Skeletal muscle satellite cell (primary cell): ENCODE data around the gene HS6ST1.

Source experiments
- H3K27me3 ChIP-seq: 2 replicates; pipeline ENCODE4 v1.7.0; 2013; ENCODE audit warnings: low read length; ENCODE audit not compliant: control insufficient read depth, insufficient read depth
- H3K36me3 ChIP-seq: 2 replicates; pipeline ENCODE4 v1.7.0; 2013; ENCODE audit warnings: mild to moderate bottlenecking, control low read depth, low read length; ENCODE audit not compliant: insufficient read depth
- H3K4me1 ChIP-seq: 2 replicates; pipeline ENCODE4 v1.7.0; 2013; ENCODE audit warnings: low read length; ENCODE audit not compliant: control insufficient read depth, insufficient read depth
- H3K4me2 ChIP-seq: 2 replicates; pipeline ENCODE4 v1.7.0; 2013; ENCODE audit warnings: mild to moderate bottlenecking, low read length
- H3K4me3 ChIP-seq: 2 replicates; pipeline ENCODE4 v1.7.0; 2013; ENCODE audit warnings: low read length
- H3K9ac ChIP-seq: 2 replicates; pipeline ENCODE4 v1.7.0; 2013; ENCODE audit warnings: mild to moderate bottlenecking, low read depth, low read length, moderate library complexity
- H3K9me3 ChIP-seq: replicated peaks from 2 replicates; pipeline ENCODE4 v1.7.0; 2013; ENCODE audit warnings: mild to moderate bottlenecking, control low read depth, low read length

Gene HS6ST1

DNA sequence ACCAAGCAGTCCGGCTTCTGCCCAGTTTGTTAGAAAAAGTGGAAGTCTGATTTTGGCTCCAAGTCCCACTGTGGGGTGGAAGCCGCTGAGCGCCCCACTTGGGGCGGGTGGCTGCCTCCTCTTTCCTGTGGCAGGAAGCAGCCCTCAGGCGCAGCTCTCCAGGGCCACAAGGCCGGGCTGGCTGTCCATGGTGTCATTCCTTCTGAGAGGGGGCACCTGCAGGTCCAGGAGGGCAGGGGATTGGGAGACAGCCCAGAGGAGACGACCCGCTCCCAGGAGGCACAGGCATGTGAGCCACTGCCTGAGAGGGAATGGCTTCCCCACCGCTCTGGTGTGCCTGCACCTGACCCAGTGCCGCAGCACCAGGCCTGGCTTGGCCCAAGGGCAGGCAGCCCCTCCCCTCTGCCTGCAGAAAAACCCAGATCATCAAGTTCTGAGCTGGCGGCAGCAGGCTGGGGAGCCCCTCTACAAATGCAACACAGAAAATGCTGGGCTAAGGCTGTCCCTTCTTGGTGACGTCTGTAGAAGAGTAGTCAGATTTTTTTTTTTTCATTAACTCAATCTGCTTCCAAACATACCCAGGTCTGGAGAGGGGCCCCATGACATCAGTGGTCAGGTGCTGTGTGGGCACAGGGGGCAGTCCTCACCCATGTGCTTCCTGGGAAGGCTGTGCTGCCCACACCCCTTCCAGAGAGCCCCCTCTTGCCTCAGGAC lies 38.4 kb downstream of the HS6ST1 start:
- no peaks in the 10 kb centered on the region for H3K27me3 ChIP-seq
- H3K36me3 ChIP-seq, result no peaks in the 10 kb centered on the region
- H3K4me3 ChIP-seq, result no peak overlapping the region
- H3K9me3 ChIP-seq, result no peaks in the 10 kb centered on the region
- H3K4me1 ChIP-seq, result peaks cover 6% of the 10 kb centered on the region
- no peak overlapping the region for H3K9ac ChIP-seq
- no peak overlapping the region for H3K4me2 ChIP-seq

DNA sequence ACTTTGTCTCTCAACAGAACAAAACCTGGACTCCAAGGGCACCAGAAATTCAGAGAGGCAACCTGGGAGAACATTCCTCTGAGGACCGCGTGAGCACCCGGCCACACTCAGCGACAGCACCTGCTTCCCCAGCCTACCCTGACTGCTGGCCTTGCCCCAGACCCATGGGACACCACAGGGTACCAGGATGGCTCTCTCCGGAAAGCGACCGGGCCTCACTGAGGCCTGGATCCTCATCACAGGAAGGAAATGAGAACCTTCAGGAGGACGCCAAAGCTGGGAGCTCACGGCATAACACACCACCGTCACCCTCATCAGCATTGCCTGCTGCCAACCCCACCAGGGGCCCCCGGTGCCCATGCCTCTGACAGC lies 38.9 kb downstream of the HS6ST1 start:
- H3K4me1 ChIP-seq, result peaks cover 6% of the 10 kb centered on the region
- H3K36me3 ChIP-seq, result no peaks in the 10 kb centered on the region
- no peak overlapping the region for H3K4me2 ChIP-seq
- H3K27me3 ChIP-seq, result no peaks in the 10 kb centered on the region
- H3K9me3 ChIP-seq, result no peaks in the 10 kb centered on the region
- no peak overlapping the region for H3K9ac ChIP-seq
- H3K4me3 ChIP-seq, result no peak overlapping the region

DNA sequence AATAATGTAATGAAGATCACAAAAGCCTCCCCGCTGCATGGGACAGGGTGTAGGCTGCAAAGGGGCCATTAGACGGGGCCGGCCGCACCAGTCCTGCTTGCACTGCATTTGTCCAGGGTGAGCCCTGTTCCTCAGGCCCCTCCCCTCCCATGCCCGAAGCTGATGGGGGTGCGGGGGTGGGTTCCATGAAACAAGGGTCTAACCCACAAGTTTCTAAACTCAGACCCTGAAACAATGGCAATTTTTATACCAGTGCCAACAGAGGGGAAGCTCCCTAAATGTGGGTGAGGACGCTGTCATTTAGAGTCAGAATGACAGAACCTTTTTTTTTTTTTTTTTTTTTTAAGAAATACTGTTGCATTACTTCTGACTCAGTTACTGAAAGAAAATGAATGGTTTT lies 39.7 kb downstream of the HS6ST1 start:
- no peaks in the 10 kb centered on the region for H3K27me3 ChIP-seq
- no peak overlapping the region for H3K9ac ChIP-seq
- no peaks in the 10 kb centered on the region for H3K9me3 ChIP-seq
- no peak overlapping the region for H3K4me3 ChIP-seq
- no peaks in the 10 kb centered on the region for H3K36me3 ChIP-seq
- H3K4me1 ChIP-seq, result peaks cover 6% of the 10 kb centered on the region
- no peak overlapping the region for H3K4me2 ChIP-seq

DNA sequence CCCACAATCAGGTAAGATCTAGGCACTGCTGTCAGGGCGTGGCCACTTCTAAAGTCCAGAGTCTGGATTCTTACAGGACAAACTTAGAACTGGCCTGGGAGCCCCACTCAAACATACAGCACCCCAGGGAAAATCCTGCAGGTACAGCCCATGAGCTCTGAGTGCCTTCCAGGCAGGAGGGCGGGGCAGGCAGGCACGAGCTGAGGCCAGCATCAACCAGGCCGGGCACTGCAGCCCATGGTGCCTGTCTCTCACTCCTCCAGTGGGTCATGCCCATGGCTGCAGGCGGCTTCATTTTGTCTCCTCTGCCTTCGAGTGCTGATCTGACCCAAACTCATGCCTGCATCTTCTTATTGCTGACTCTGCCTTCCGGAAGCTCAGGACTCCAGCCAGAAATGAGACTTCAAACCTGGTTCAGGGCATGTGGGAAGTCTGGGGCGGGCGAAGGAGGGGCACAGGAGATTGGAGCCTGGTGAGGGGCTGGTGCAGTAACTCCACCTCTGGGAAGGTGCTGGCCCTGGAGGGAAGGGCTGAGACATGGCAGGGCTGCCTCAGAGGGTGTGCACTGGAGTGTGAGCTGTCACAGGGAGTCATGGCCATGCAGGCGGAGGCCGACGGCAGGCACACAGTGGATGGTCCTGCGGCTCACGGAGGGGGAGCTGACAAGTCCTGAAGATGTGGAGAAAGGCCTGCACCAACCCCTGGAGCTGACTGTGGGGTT lies 40.5 kb downstream of the HS6ST1 start:
- Histone ChIP-seq H3K4me3 (no peak overlapping the region), H3K4me1 (peaks cover 6% of the 10 kb centered on the region), H3K36me3 (no peaks in the 10 kb centered on the region), H3K9me3 (no peaks in the 10 kb centered on the region), H3K4me2 (no peak overlapping the region), H3K9ac (no peak overlapping the region), H3K27me3 (no peaks in the 10 kb centered on the region)

DNA sequence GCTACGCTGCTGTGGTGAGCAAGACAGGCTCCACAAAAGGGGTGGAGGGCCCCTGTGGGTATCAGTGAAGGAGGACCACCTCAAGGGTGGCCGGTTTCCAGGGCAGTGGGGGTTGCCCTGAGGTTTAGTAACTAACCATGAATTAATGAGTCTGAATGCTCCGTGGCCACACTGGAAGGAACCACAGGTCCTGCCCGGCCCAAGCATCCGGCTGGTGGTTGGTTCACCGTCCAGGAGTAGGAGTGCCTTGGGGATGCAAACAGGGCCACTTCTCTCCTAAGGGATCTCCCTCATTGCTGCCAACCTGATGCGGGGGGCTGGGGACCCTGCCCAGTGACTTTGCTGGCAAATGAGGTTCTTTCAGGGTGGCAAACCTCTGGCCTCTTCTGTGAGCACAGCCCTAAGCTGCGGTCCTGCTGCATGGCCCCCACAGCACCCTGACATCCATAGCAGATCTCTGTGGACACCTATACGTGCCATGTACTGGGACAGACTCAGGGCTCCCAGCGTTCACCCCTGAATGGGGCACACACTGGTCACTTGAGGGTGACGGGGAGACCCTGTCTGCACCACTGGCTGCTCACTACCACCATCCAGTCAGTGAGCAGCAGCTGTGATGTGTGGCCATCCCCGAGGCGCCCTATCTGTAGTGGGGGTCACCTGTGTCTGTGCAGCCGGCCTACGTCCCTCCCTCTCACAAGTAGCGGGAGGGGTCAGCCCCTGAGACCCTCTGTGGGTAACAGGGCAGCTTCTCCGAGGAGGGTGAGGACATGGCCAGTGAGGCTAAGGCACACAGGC lies 41.6 kb downstream of the HS6ST1 start:
- Histone ChIP-seq H3K27me3 (no peaks in the 10 kb centered on the region), H3K4me3 (no peak overlapping the region), H3K36me3 (no peaks in the 10 kb centered on the region), H3K4me2 (no peak overlapping the region), H3K9me3 (no peaks in the 10 kb centered on the region), H3K9ac (no peak overlapping the region), H3K4me1 (no peaks in the 10 kb centered on the region)

DNA sequence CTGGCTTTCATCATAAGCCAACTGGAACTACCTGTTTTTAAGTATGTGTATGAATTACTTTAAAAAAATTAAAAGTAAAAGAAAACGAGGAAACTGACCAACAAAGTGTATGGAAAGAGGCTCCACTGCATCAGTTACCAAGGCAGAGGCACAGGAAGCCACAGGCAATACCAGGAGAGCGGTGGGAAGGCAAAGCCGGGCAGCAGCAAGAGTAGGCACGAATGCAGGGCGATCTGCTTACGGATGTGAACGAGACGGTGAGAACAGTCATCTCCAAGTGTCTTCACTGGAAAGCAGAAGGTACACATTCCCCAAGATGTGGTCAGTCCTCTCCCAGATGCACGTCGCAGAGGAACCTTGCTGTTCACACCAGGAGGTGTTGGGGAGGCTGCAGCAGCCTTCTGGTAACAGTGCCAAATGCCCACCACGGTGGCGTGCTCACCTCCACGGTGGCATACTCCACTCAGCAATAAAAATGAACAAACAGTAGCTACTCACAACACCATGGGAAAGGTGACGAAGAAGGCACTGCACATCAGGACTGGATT lies 43.1 kb downstream of the HS6ST1 start:
- no peak overlapping the region for H3K9ac ChIP-seq
- H3K36me3 ChIP-seq, result no peaks in the 10 kb centered on the region
- no peaks in the 10 kb centered on the region for H3K9me3 ChIP-seq
- H3K4me1 ChIP-seq, result no peaks in the 10 kb centered on the region
- no peak overlapping the region for H3K4me2 ChIP-seq
- no peak overlapping the region for H3K4me3 ChIP-seq
- no peaks in the 10 kb centered on the region for H3K27me3 ChIP-seq

DNA sequence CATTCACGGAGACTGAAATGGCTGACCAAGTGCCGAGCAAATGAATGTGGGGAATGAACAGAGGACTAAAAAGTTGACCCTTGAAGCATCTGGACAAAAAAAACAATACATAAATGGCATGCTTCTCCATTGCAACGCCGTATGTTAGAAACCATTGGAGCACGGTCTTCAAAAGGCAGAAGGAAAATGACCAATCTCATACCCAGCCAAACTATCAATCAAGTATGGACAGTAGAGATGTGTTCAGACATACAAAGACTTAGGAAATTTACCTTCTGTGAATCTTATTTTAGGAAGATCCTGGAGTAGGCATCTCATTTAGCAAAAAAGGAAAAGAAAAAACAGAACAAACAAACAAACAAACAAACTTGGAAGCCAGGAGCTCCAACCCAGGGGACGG lies 44.5 kb downstream of the HS6ST1 start:
- H3K36me3 ChIP-seq, result no peaks in the 10 kb centered on the region
- H3K9me3 ChIP-seq, result no peaks in the 10 kb centered on the region
- no peaks in the 10 kb centered on the region for H3K4me1 ChIP-seq
- no peak overlapping the region for H3K9ac ChIP-seq
- H3K4me2 ChIP-seq, result no peak overlapping the region
- no peak overlapping the region for H3K4me3 ChIP-seq
- H3K27me3 ChIP-seq, result no peaks in the 10 kb centered on the region

DNA sequence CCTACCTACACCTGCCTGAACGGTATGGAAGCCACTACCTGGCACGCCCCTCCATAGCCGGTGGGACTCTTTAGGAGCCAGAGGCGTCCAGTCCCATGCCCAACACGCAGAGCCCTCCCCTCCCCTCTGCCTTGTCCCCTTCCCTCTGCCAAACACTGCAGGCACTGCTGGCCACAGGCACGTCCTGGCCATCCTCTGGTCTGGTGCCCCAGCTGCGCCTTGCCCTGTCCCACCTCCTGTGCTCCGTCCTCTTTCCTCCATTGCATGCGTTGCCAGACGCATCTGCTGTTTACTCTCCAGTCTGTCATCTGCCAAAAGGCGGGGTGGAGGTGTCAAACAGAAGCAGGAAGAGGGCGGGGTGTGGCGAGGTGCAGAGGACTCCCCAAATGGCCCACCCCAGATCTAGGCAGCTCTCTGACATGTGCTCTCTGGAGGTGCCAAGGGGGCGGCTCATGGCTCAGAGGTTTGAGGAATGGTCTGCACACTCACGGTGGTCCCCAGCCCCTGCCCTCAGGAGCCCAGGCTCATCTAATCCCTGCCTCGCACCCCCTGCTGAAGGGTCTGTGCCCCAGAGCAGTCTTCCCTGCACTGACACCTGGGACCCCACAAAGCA lies 45.1 kb downstream of the HS6ST1 start:
- H3K9ac ChIP-seq, result no peak overlapping the region
- no peak overlapping the region for H3K4me3 ChIP-seq
- H3K27me3 ChIP-seq, result no peaks in the 10 kb centered on the region
- H3K4me1 ChIP-seq, result no peaks in the 10 kb centered on the region
- no peak overlapping the region for H3K4me2 ChIP-seq
- H3K36me3 ChIP-seq, result no peaks in the 10 kb centered on the region
- no peaks in the 10 kb centered on the region for H3K9me3 ChIP-seq

DNA sequence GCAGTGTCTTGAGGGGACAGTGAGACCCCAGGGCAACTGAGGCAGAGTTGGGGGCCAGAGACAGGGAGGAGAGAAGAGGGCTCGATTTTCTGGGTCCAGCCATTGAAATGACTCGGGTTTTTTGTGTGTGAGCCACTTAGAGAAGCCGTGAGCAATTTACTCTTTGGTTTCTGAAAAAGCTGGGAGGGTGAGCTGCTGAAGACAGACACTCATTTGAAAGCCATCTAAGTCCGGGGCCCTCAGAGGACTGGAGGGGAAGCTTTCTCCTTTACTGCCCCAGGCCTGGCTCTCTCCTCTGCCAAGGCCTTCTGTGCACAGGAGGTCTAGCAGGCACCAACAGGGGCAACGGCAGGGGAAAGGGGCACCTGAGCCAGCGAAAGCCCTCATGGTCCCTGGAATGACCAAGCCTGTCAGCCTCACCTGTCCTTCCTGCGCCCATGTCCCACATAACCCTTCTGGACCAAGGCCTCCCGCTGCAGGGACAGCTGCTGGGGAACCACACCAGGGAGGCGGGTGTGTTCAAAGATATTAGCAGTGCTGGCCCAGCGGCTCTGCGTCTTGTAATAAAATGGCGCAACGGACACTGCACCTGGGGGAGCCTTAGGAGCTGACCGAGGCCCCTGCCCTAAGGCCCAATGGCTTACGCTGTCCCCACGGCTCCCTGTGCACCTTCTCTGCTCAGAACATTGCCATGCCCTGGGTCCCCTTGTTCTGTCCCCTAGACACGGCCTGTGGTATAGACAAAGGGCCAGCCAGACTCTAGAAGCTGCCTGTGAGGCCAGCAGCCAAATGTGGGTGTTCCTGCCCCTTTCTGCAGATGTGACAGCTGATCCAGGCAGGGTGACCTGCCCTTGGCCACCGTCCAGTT lies 45.8 kb downstream of the HS6ST1 start:
- Histone ChIP-seq H3K4me1 (no peaks in the 10 kb centered on the region), H3K9me3 (no peaks in the 10 kb centered on the region), H3K9ac (no peak overlapping the region), H3K36me3 (no peaks in the 10 kb centered on the region), H3K27me3 (no peaks in the 10 kb centered on the region), H3K4me2 (no peak overlapping the region), H3K4me3 (no peak overlapping the region)

DNA sequence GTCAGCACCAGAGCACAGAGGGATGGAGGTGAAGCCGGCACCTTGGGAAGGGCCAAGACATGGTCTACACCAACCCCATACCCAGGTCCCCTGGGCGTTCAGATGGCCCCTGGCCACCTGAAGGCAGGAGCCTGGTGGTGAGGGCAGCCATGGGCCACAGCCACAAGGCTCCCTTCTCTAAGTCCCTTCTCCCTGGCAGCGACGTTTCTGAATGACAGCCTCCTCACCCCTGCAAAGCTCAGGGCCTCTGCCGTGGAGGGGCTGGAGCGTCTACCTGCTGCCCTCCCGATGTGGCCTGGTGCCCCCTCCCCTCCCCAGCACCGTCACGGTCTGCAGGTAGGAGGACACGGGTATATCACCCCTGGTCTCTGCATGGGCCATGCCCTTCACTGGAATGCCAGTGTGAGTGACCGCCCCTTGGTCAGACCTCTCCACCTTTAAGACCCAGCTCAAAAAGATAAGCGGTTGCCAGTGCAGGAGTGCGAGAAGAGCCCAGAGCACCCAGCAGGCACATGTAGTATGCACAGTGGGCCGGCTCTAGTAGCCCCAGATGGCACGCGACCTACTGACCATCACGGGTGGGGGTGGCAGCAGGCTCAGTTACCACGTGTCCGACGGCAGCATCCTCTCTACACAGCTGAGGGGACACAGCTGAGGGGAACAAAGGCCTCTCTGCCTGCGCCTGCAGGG lies 46.6 kb downstream of the HS6ST1 start:
- Histone ChIP-seq H3K4me1 (no peaks in the 10 kb centered on the region), H3K4me3 (no peak overlapping the region), H3K9ac (no peak overlapping the region), H3K4me2 (no peak overlapping the region), H3K27me3 (no peaks in the 10 kb centered on the region), H3K36me3 (no peaks in the 10 kb centered on the region), H3K9me3 (no peaks in the 10 kb centered on the region)
